T-helper 2 cell (primary cell): ENCODE data around the gene POC1B.

Source experiments
- DNase-seq, 5 experiments: peaks; one replicate each; pipeline versions ENCODE4 v3.0.0 to v3.0.0-alpha.2; 2012 to 2022

The POC1B gene

DNA sequence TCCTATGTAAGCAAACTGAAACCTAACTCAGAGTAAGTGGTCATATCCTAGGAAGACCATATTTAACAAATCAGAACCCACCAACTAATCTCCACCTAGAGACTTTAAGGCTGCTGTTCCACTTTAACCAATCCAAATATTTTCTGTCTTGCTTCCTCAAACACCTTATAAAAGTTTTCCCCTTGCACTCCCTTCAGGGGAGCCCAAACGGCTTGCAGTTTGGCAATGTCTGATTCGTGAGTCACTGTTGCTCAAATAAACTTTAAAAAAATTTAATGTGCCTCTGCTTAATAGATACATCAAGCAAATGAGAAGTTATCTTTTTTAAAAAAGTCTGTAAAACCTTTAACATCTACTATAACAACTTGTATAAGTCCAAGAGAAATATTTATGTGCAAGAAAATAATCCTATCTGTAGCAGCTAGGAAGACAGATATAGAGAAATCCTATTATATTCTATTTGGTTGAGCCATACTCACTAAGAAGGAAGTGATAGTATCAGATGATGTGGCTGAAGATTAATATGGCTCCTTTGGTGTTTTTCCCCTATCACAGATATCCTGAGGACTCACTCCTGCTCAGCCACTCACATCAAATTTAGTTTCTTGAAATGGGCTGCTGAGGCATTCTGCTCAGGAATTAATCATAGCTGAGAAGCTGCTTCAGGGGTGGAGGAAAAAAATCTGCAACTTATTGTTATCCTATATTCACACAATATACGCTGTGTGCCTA is 108.4 kb downstream of the POC1B start:
- no peak for DNase-seq

DNA sequence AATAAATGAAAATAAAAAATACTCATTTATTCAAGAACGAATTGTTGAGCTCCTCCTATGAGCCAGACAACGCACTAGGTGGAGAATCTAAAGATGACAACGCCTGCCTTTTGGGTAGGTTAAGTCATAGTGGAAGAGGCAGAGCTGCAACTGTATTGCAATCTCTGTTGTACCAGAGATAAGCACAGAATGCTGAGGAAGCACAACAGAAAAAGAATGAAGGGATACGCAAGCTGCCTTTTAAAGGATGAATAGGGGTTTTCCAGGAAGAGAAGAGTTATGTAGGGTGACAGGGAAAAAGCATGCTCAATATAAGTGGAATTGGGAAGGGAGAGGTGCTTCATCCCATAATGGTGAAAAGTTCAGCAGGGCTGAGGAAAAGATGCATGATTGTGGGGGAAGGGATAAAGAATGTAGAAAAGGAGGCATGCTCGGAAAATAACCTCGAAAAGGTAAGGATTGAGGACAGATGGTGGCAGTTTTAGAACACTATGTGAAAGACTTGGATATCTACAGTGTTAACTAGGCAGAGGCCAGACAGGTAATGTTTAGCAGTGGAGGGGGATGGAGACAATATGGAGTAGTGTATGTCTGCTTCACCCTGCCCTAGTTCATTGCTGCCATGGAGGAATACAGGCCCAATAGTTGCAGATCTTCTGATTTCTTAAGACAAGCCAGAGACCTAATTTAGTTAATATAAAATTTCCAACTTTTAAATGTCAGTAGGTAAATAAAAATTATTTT is 109.6 kb downstream of the POC1B start:
- no peak for DNase-seq

DNA sequence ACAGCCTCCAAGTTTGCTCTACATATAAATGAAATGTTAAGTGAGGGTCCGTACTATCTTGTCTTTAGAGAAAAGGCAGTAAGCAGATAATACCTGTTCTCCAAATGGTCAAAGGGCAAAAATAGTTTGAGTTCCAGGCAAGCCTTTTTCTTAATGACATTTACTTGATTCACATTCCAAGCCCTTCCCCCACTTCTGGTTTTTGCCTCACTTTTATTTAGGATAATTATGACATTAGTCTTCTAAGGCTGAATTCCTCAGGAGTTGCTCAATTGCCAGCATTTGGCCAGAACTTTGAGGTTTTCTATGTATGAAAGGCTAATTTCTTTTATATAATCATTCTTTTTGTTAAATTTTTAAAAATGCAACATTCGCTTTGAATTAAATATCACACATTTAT is 111.0 kb downstream of the POC1B start:
- DNase-seq: no peak

DNA sequence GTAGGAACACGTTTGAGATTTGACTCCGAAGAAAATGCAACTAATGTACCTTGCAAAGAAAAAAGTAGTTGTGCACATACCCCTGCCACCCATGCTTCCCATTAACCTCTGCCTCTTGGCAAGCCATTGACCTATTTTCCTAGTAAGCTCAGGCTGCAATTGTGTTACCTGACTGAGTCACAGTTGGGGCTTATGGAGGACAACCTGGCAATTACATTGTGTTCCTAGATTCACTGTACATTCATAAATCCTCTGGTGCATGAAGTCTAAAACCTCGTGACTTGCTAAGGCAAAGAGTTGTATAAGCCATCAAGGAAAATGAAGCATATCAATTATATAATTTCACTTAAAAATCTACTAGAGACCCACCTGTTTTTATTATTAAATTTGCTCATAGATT is 111.5 kb downstream of the POC1B start:
- no peak for DNase-seq

DNA sequence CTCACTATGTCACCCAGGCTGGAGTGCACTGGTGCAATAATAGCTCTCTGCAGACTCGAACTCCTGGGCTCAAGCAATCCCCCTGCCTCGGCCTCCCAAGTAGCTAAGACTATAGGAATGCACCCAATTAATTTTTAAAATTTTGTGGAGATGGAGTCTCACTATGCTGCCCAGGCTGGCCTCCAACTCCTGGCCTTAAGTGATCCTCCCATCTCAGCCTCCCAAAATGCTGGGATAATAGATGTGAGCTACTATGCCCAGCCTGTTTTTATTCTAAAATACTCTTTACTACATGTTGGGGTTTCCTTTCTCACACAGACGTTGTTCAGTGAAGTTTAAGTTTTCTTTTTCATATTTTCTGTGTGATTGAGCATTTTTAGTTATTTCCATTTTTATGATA is 112.6 kb downstream of the POC1B start:
- no peak for DNase-seq

DNA sequence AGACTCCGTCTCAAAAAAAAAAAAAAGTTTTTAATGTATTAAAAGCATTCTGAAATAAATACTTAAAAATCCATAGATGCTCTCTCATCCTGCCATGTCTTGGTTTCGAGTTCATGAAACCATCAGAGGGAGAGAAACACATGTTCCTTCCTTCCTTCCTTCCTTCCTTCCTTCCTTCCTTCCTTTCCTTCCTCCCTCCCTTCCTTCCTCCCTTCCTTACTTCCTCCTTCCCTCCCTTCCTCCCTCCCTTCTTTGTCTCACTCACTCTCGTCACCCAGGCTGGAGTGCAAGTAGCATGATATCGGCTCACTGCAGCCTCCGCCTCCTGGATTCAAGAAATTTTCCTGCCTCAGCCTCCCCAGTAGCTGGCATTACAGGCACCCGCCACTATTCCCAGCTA is 113.2 kb downstream of the POC1B start:
- no peak for DNase-seq

DNA sequence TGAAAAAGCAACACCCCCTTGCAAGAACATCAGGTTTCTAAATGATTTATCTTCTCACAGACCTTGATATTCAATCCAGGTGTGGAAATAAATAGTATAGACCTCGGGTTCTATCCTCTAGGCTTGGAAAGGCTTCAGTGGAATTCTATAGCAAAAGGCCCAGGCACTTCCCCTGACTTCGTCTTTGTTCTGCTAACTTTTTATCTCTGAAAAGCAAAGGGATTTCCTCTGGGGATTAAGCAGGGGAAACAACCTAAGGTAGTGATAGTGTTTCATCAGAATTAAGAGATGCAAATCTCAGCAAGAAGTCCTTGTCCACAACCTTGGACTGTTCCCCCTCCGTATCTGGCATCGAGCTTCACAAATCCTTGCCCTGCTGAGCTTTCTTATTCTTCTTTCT is 114.0 kb downstream of the POC1B start:
- DNase-seq: no peak

DNA sequence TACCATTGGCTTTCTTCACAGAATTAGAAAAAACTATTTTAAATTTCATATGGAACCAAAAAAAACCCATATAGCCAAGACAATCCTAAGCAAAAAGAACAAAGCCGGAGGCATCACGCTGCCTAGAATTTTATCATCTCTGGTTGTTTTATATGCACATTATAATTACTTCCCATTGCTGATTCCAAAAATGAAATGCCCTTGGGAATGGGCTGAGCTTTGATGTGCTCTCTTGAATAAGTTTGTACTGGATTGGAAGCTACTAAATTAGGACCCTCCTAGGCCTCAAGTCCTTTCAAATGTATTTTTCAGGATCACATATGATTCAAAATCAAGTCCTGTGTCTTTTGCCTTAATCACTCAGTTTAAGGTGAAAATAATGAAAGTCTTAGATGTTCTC is 114.6 kb downstream of the POC1B start:
- no peak for DNase-seq

DNA sequence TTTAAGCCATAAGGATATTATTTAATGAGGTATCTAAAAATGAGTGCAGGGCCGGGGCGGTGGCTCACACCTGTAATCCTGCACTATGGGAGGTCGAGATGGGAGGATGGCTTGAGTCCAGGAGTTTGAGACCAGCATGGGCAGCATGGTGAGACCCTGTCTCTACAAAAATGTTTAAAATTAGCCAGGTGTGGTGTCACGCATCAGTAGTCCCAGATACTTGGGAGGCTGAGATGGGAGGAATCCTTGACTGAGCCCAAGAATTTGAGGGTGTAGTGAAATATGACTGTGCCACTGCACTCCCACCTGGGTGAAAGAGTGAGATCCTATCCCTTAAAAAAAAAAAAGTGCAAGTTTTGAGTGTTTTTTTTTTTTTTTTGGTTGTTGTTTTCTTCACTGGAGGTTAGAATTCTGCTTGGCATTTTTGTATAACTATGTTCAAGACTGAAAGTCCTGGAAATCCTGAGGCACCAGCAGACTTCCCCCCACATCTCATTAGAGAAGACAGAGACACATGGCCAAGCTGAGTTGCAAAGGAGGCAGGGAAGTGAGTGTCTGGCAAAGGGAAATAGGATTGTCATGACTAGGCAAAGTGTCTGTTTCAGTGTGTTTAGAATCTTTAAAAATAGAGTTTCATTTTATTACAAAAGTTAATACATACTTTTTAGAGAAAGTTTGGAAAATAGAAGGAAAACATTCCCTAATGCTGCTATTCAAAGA is 120.1 kb downstream of the POC1B start:
- DNase-seq: no peak

DNA sequence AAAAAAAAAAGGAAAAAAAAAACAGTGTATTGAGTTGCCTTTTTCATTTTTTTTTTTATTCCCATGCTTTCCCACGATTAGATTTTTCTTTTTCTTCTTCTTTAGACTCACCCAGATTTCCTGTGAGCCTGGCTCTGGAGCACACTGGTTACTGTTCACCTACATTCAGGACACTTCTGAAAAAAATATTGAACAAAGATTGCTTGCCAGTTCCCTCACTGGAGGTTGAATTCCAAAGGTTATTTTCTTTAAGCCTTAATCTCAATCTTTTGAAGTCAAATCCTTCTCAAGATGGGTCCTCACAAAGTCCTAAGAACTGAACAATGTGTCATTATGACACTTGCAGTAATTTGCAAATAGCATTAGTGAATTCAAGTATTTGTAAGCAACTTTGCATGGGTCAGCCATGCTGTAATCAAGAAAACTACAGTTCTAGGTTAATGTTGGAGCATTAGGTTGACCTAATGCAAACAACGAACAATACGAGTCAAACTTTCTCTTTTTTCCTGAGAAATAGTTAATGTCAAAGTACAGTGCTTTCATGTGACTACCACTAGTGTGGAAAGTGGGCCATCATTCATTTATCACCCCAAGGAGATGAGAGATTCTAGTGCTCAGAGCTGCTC is 124.3 kb downstream of the POC1B start:
- DNase-seq: no peak

DNA sequence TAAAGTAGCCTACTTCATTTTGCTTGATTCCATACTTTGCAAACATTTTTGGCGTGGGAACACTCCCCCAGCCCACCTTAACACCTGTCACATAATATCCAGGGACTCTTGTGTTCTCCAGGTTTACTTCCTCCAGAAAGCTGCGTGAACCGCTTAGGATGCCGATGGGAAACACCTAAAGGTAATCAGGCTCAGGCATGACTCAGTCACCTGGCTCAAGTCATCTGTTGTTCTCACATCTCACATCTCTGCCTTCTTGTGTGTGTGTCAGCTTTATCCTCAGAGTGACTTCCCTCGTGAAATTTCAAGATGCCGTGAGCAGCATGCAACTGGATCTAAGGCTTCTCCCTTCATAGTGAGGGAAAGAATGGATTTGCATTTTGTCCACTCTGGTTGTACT is 125.4 kb downstream of the POC1B start:
- no peak for DNase-seq

DNA sequence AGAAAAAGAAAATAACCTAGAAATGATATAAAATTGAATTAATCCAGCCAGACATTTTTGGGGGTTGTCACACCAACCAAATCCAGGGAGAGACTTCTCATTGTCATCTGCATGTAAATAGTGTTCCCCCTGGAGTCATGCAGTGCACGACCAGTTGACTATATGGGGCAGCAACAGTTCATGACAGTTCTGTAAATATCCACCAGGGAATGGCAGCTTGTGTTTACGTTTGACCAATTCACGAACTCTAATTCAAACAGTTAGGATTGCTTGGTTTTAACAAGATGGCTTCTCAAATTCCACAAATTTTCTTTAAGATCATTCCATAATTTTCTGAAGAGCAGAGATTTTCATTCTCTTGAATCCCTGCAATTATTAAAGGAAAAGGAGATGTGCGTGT is 130.1 kb downstream of the POC1B start:
- no peak for DNase-seq

DNA sequence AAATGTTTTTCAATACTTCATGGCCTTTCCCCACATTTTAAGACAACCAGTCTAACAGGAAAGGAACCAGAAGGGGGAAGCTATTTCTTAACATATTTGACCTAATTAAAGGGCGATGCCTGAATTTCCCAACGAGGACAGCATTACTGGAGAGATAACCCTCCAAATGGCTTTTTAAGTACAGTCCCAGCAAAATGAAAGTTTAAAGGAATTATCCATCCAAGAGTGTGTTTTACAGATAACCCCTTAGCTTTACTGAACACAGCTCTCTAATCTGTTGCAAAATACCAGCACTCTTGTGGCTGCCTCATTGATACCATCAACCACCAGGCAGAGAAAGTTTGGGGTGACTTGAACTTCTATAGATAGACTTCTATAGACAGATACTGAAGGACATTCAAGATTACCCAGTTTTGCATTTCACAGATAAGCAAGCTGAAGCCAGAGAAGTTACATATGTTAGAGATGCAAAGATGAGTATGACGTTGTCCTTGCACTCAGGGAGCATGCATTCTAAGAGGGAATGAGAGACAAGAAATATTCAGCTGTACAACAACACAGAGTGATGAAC is 132.2 kb downstream of the POC1B start:
- DNase-seq: peak in 1 of 5 experiments; percentile 65

DNA sequence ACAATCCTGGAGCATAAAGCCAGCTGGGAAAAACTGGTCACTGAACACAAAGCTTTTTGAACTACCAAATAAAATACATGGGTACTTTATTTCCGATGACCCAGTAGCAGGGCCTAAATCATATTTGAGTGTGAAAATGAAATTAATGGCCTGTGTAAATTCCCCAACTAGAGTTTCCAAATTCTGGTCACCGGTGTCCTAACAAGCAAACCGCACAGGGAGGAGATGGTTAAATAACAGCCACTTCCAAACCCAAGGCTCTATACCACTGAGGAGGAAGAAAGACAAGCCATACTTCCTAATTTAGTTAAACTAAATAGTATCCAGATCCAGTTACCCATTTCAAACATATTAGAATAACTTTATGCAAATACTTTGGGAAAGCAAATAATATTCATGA is 133.5 kb downstream of the POC1B start:
- DNase-seq: no peak

DNA sequence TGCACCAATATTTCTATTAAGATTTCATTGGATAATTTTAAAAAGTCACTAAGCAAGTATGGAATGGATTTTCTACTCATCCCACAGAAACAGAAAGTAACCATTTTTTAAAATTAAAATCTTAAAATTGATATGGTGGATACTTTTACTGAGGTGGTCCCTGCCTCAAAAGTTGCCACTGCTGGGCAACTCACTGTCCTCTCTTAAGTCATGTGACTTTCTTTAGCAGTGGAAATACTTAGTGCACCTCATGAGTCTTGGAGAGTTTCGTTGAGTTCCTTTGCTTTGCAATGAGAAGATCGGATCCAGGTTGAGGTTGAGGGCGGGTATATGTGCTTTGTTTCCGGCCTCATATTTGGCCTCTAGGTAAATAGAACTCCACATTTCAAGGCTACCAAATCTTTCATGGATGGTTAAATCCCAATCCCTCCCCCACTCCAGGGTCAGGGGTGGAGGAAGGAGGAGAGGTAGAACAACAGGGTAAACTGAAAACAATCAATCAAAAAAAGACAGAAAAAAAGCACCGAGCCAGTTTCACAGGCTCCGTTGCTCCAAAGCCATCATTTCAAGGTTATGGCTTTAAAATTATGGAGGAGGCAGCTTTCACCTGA is 134.0 kb downstream of the POC1B start:
- DNase-seq: no peak

DNA sequence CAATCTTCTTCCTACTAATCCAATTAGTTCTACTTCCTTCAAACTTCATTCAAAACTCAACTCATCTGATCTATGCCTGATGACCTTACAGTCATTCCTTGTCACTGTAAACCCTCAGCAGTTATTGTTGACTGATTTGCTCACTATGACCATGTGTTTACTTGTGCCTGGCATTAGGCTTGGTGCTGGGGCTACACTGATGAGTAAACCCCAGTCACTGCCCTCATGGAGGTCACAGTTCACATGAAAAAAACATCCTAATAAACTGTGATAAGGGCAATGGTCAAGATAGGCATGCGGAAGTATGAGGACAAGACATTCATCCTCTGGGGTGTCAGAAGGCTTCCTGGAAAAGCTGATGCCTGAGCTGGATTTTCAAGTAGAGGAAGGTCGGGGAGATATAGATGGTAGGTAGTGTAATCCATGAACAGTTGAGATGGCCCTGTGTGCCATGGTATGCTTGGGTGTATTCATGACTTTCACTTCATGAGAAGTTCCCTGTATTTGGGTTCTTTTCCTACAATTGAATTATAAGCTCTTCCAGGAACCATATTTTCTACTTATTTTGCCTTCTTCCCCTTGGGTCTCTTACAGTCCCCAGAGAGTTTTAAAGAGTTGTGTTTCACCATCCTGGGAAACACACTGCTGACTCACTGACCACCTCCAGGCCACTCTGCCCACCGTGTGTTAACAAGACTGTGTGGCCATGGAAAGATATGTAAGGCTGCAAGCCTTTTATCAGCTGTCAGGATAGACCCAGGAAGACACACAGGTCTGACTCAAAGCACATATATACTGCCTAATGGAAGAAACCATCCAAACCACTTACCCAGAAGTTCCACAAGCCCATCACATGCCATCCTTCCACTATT is 134.8 kb downstream of the POC1B start:
- DNase-seq: peak in 1 of 5 experiments; percentile 56

DNA sequence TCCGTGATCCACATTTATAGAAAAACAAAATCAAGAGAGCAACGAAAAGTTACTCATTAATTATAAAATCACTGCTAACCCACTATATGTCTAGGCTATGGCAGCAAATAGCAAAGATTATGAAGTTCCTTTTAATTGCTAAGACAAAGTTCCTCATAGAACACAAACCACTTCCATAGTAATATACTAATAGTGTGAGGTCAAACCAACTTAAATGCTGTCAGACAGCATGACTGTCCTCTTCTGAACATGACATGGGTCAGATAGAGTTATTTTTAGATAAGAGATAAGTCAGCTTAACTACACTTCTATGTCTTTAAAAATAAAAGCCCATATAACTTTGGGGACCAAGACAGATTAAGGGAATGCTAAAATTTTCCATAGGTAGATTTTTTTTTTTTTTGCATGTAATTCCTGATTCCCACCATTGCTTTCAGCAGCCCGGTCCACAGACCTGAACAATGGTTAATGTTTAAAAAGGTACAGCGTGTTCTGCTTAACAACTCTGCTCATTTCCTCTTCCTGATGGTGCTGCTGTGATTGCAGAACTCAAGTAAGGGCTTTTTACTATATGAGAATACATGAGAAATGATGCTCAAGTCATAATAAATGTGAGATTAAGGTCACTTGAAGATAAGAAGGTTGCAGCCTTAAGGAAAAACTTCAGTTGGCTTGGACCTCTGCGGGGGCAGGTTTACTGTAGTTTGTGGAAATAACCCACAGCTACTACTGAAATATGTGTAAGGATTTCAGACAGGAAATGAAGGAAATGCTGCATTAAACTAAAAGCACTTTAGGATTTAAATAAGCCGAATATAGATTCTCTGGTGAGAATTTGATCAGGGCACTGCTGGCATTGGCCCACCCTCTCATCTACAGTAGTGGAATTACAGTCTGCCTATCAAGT is 135.8 kb downstream of the POC1B start:
- DNase-seq: peak in 1 of 5 experiments; percentile 65

DNA sequence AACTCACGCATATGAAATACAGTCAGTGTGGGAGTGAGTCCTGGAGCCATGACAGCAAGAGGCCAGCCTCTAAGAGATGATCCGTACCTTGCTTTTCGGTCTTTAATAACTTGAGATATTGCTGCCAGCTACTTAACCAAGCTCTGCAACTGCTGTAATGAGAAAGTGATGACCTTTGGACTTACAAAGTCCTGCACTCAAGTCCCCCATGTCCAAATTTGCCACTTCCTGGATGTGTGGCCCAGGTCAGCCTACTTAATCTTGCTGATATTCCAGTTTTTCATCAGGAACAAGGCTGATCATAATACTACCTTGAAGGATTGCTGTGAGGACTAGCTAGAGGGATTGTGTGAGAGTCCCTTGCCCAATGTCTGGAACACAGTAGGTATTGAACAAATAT is 139.7 kb downstream of the POC1B start:
- DNase-seq: no peak

DNA sequence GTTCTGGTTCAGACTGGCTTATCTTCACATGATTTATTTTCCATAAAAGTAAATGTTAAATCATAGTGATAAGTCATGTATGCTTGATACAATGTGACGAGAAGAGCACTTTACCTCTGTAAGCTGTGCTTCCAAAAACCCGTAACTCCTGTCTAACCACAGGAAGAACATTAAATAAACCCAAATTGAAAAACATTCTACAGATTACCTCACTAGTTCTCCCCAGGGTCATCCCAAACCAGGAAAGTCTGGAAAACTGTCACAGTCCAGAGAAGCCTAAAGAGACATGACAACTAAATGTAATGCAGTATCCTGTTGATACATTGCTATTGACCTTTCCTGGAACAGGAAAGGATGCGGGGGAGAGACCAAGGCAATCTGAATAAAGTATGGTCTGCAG is 141.0 kb downstream of the POC1B start:
- DNase-seq: no peak

DNA sequence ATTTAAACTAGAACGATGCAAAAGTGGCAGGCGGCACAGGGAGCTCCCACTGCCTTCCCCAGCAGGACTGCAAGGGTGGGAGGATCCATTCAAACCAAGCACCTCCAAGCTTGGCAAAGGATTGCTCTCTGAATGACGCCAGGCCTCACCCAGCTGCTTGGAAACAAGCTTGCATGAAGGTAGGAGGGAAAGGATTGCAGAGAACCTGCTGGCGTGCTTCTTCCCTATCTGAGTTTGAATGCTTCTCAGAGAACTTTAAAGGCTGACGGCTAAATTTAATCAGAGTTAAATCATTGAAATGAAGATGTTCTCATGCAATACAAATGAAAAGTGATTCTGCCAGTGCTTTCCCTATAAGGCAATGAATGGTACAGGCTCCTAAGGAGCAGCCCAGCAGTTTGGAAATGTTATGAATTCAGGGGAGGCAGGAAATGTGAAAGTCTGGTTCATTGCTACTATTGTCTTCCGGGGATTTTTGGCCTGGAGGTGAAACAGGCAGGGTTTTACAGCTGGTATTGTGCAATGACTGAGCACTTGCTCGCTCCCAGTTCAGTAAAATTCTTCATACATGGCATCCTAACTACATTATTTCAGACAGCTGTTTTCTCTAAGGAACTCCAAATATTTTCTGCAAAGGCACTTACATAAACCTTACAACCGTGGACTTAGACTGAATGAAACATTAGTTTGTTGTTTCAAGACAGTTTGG is 141.6 kb downstream of the POC1B start:
- DNase-seq: no peak
